H1 (cell line): ENCODE results near the gene CDYL2.

Experiments
- ATF2 ChIP-seq: IDR thresholded peaks from 2 replicates; pipeline ENCODE4 v1.6.1; 2012; ENCODE audit warnings: low read length, inconsistent platforms
- CTCF ChIP-seq, 3 experiments: IDR thresholded peaks; 1 replicate in 2 of 3; 2 replicates in 1 of 3; pipeline versions ENCODE4 v1.5.1 to v1.6.1; 2011; ENCODE audit warnings: low read length in 3 of 3, mild to moderate bottlenecking in 3 of 3, inconsistent platforms in 2 of 3, low read depth in 1 of 3, moderate library complexity in 1 of 3; ENCODE audit not compliant: insufficient read depth in 1 of 3; ENCODE audit errors: control extremely low read depth in 1 of 3
- EZH2 ChIP-seq: fragments of 200-600 bp; sonication (generic); IDR thresholded peaks from 2 replicates; pipeline ENCODE4 v1.7.1; 2012; ENCODE audit warnings: low read depth, mild to moderate bottlenecking, moderate library complexity, low read length, inconsistent platforms; ENCODE audit not compliant: severe bottlenecking
- FOSL1 ChIP-seq: IDR thresholded peaks from 2 replicates; pipeline ENCODE4 v1.6.1; 2011; ENCODE audit warnings: mild to moderate bottlenecking, low read depth, low read length, moderate library complexity; ENCODE audit not compliant: insufficient read depth
- GABPA ChIP-seq: IDR thresholded peaks from 2 replicates; pipeline ENCODE4 v1.6.1; 2011; ENCODE audit warnings: mild to moderate bottlenecking, low read length, moderate library complexity, borderline replicate concordance; ENCODE audit not compliant: insufficient read depth
- JUND ChIP-seq: IDR thresholded peaks from 2 replicates; pipeline ENCODE4 v1.6.1; 2011; ENCODE audit warnings: mild to moderate bottlenecking, improper control_type of control experiment, low read length
- MAX ChIP-seq: IDR thresholded peaks from 2 replicates; pipeline ENCODE4 v1.6.1; 2012; ENCODE audit warnings: inconsistent platforms
- POLR2A ChIP-seq, 2 experiments: IDR thresholded peaks; 1 replicate in 1 of 2; 2 replicates in 1 of 2; pipeline ENCODE4 v1.6.1; 2011; ENCODE audit warnings: low read depth in 2 of 2, low read length in 2 of 2, mild to moderate bottlenecking in 2 of 2; ENCODE audit errors: control extremely low read depth in 1 of 2
- POLR2AphosphoS5 ChIP-seq: IDR thresholded peaks from 2 replicates; pipeline ENCODE4 v1.6.1; 2011; ENCODE audit warnings: low read depth, low read length
- SP1 ChIP-seq: IDR thresholded peaks from 2 replicates; pipeline ENCODE4 v1.6.1; 2011; ENCODE audit warnings: low read depth, low read length
- ZNF274 ChIP-seq: IDR thresholded peaks from 2 replicates; pipeline ENCODE4 v1.7.0; 2012; ENCODE audit warnings: low read length, borderline replicate concordance; ENCODE audit errors: extremely low read depth

GRCh38 chr16:80731915-80732314, 72.5 kb downstream of the CDYL2 start:
- TF ChIP-seq JUND, result no peak
- TF ChIP-seq POLR2AphosphoS5, result no peak
- no peak for TF ChIP-seq CTCF (IDR thresholded peaks at IDR 0.05; ENCODE audit: control extremely low read depth in 1 of 3, insufficient read depth in 1 of 3, low read depth in 1 of 3, low read length in 3 of 3)
- TF ChIP-seq SP1, result no peak
- TF ChIP-seq ZNF274, result no peak
- no peak for TF ChIP-seq GABPA
- TF ChIP-seq EZH2, result no peak
- TF ChIP-seq POLR2A (IDR thresholded peaks at IDR 0.05; ENCODE audit: control extremely low read depth in 1 of 2, low read depth in 2 of 2, low read length in 2 of 2), result no peak
- TF ChIP-seq MAX, result no peak
- TF ChIP-seq FOSL1, result no peak
- no peak for TF ChIP-seq ATF2
